GM23338 (cell line): Measurements from ENCODE around the gene FRMD4A. TPM values are rescaled to one million over a fixed set of nuclear protein-coding genes. Genes with fewer than 3 reads are reported as not detected.

Experiments
- ATAC-seq: fragments of 200-7000 bp; cut with Tn5 transposase; 3 replicates; pipeline ENCODE4 v1.9.1; 2020
- DNase-seq: peaks from one replicate; pipeline ENCODE4 v3.0.0-alpha.2; 2015; ENCODE audit warnings: low spot score
- H2AFZ ChIP-seq: fragments of 200-600 bp; sonication (generic); 2 replicates; pipeline ENCODE4 v1.8.0; 2016; ENCODE audit warnings: antibody characterized with exemption, mild to moderate bottlenecking, moderate library complexity
- H3F3A ChIP-seq: fragments of 200-600 bp; sonication (generic); replicated peaks from 2 replicates; pipeline ENCODE4 v1.8.0; 2017; ENCODE audit warnings: antibody characterized with exemption, mixed run types, low read depth
- H3K27ac ChIP-seq: fragments of 200-600 bp; sonication (generic); 2 replicates; pipeline ENCODE4 v1.6.1; 2016; ENCODE audit warnings: low read depth
- H3K27me3 ChIP-seq: fragments of 200-600 bp; sonication (generic); 2 replicates; pipeline ENCODE4 v1.8.0; 2016; ENCODE audit warnings: mild to moderate bottlenecking, mixed run types, moderate library complexity; ENCODE audit not compliant: insufficient read depth
- H3K36me3 ChIP-seq: fragments of 200-600 bp; sonication (generic); 2 replicates; pipeline ENCODE4 v1.8.0; 2016; ENCODE audit warnings: mild to moderate bottlenecking; ENCODE audit not compliant: insufficient read depth
- H3K4me1 ChIP-seq: fragments of 200-600 bp; sonication (generic); 2 replicates; pipeline ENCODE4 v1.8.0; 2016; ENCODE audit warnings: mild to moderate bottlenecking, moderate library complexity; ENCODE audit not compliant: insufficient read depth
- H3K4me2 ChIP-seq: fragments of 200-600 bp; sonication (generic); 2 replicates; pipeline ENCODE4 v1.7.1; 2017; ENCODE audit warnings: mixed run types
- H3K4me3 ChIP-seq: fragments of 200-600 bp; sonication (generic); 2 replicates; pipeline ENCODE4 v1.6.1; 2016; ENCODE audit warnings: mixed run types
- H3K79me2 ChIP-seq: fragments of 200-600 bp; sonication (generic); replicated peaks from 2 replicates; pipeline ENCODE4 v1.8.0; 2017; ENCODE audit warnings: mild to moderate bottlenecking; ENCODE audit not compliant: insufficient read depth
- H3K9me2 ChIP-seq: fragments of 200-600 bp; sonication (generic); 2 replicates; pipeline ENCODE4 v1.8.0; 2017; ENCODE audit not compliant: insufficient read depth
- H4K20me1 ChIP-seq: fragments of 200-600 bp; sonication (generic); replicated peaks from 2 replicates; pipeline ENCODE4 v1.8.0; 2017; ENCODE audit warnings: mild to moderate bottlenecking; ENCODE audit not compliant: insufficient read depth
- H3K27ac Mint-ChIP-seq: 2 replicates; pipeline ENCODE4 v1.8.0; 2020; ENCODE audit warnings: inconsistent platforms, mild to moderate bottlenecking, moderate library complexity, mixed read lengths
- H3K27me3 Mint-ChIP-seq: 3 replicates; pipeline ENCODE4 v1.8.0; 2022; ENCODE audit warnings: low read depth, mild to moderate bottlenecking, moderate library complexity, mixed read lengths, inconsistent platforms; ENCODE audit not compliant: insufficient read depth, poor library complexity
- H3K36me3 Mint-ChIP-seq: 3 replicates; pipeline ENCODE4 v1.8.0; 2021; ENCODE audit warnings: low read depth, mild to moderate bottlenecking, inconsistent platforms, moderate library complexity, mixed read lengths
- H3K4me1 Mint-ChIP-seq: 3 replicates; pipeline ENCODE4 v1.8.0; 2020; ENCODE audit warnings: mild to moderate bottlenecking, inconsistent platforms, mixed read lengths
- H3K4me3 Mint-ChIP-seq: 3 replicates; pipeline ENCODE4 v1.8.0; 2021; ENCODE audit warnings: moderate library complexity, mild to moderate bottlenecking, inconsistent platforms, mixed read lengths
- H3K9me3 Mint-ChIP-seq: 3 replicates; pipeline ENCODE4 v1.8.0; 2020; ENCODE audit warnings: moderate library complexity, mild to moderate bottlenecking, inconsistent platforms, mixed read lengths
- CREB1 ChIP-seq: fragments of 250-450 bp; sonication (Bioruptor Pico); IDR thresholded peaks from 2 replicates; pipeline ENCODE4 v1.5.0; 2020; ENCODE audit warnings: low read depth, mild to moderate bottlenecking, moderate library complexity
- EZH2 ChIP-seq: fragments of 200-600 bp; sonication (generic); IDR thresholded peaks from one replicate; pipeline ENCODE4 v1.8.0; 2017; ENCODE audit warnings: antibody characterized with exemption, mild to moderate bottlenecking, low read depth; ENCODE audit not compliant: unreplicated experiment
- EZH2phosphoT487 ChIP-seq: fragments of 200-600 bp; sonication (generic); IDR thresholded peaks from one replicate; pipeline ENCODE4 v1.8.1; 2018; ENCODE audit warnings: antibody characterized with exemption; ENCODE audit not compliant: unreplicated experiment
- JUNB ChIP-seq: IDR thresholded peaks from one replicate; pipeline ENCODE4 v1.6.1; 2016; ENCODE audit warnings: antibody characterized with exemption; ENCODE audit not compliant: unreplicated experiment
- NANOG ChIP-seq: IDR thresholded peaks from 2 replicates; pipeline ENCODE4 v1.6.1; 2016; ENCODE audit warnings: antibody characterized with exemption, borderline replicate concordance
- POLR2AphosphoS5 ChIP-seq: IDR thresholded peaks from 2 replicates; pipeline ENCODE4 v1.6.1; 2016; ENCODE audit warnings: antibody characterized with exemption, low read depth
- STAT1 ChIP-seq: IDR thresholded peaks from one replicate; pipeline ENCODE4 v1.6.1; 2016; ENCODE audit warnings: antibody characterized with exemption; ENCODE audit not compliant: unreplicated experiment
- ZNF331 ChIP-seq: fragments of 250-450 bp; sonication (Bioruptor Pico); IDR thresholded peaks from 2 replicates; pipeline ENCODE4 v1.5.0; 2020; ENCODE audit warnings: low read depth, mild to moderate bottlenecking, moderate library complexity
- polyA plus RNA-seq: library from polyadenylated mRNA; unstranded; fragments of >200 nt; fragmentation: Nextera tagmentation; extraction: Ambion mirVana; gene quantifications from 2 replicates; pipeline ENCODE4 v1.2.1, GENCODE V29; 2016
- total RNA-seq: library from RNA; depleted of rRNA; stranded (reverse); fragments of >200 nt; shearing (Covaris generic); gene quantifications from 2 replicates; pipeline ENCODE4 v1.2.3, GENCODE V29; 2014
- TF ChIP-seq, protein P1 (sequence below): IDR thresholded peaks from one replicate; pipeline ENCODE4 v1.6.1; 2018; ENCODE audit warnings: antibody characterized with exemption; ENCODE audit not compliant: unreplicated experiment
- TF ChIP-seq, protein P2 (sequence below): IDR thresholded peaks from 2 replicates; pipeline ENCODE4 v1.6.1; 2016; ENCODE audit warnings: antibody characterized with exemption
- TF ChIP-seq, protein P3 (sequence below): fragments of 250-450 bp; sonication (Bioruptor Pico); IDR thresholded peaks from 2 replicates; pipeline ENCODE4 v1.5.0; 2020; ENCODE audit warnings: mild to moderate bottlenecking, moderate library complexity

The FRMD4A gene
- total and polyA plus RNA-seq, 2 experiments from 2014 or later: 14.0 to 20.1 TPM

DNA sequence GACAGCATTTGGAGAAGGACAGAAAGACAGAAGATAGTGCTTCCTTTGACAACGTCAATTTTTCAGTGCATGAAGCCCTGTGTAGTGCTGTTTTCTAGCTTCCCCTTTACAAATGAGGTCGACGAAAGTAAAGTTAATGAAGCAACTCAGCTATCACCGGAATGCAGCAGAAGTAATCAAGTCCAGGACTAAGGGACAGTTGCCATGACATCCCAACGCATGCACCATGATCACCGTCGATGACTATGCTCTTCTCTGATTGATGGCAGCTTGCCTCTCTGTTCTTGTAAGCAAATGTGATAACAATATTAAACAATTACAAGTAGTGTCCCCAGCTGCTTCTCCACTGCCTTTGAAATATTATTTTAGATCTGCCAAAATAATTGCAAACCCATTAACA lies 205.8 kb downstream of the FRMD4A start:
- Histone ChIP-seq H3F3A (no peaks in the 10 kb centered on the region), H3K4me3 (no peak overlapping the region), H3K9me2 (no peaks in the 10 kb centered on the region), H2AFZ (no peak overlapping the region), H3K27me3 (no peaks in the 10 kb centered on the region), H3K4me2 (no peak overlapping the region), H3K4me1 (peaks cover 11% of the 10 kb centered on the region; the same call in 1 of the 2 replicates), H3K36me3 (no peaks in the 10 kb centered on the region), H4K20me1 (no peaks in the 10 kb centered on the region), H3K27ac (no peak overlapping the region), H3K79me2 (no peaks in the 10 kb centered on the region)
- Mint-ChIP-seq H3K4me1 (peaks cover 18% of the 10 kb centered on the region), H3K27ac (no peak overlapping the region), H3K27me3 (peaks cover 2% of the 10 kb centered on the region), H3K36me3 (no peaks in the 10 kb centered on the region), H3K9me3 (no peaks in the 10 kb centered on the region), H3K4me3 (no peak overlapping the region)
- no peak for ATAC-seq
- no peak for DNase-seq
- TF ChIP-seq, protein P1, sequence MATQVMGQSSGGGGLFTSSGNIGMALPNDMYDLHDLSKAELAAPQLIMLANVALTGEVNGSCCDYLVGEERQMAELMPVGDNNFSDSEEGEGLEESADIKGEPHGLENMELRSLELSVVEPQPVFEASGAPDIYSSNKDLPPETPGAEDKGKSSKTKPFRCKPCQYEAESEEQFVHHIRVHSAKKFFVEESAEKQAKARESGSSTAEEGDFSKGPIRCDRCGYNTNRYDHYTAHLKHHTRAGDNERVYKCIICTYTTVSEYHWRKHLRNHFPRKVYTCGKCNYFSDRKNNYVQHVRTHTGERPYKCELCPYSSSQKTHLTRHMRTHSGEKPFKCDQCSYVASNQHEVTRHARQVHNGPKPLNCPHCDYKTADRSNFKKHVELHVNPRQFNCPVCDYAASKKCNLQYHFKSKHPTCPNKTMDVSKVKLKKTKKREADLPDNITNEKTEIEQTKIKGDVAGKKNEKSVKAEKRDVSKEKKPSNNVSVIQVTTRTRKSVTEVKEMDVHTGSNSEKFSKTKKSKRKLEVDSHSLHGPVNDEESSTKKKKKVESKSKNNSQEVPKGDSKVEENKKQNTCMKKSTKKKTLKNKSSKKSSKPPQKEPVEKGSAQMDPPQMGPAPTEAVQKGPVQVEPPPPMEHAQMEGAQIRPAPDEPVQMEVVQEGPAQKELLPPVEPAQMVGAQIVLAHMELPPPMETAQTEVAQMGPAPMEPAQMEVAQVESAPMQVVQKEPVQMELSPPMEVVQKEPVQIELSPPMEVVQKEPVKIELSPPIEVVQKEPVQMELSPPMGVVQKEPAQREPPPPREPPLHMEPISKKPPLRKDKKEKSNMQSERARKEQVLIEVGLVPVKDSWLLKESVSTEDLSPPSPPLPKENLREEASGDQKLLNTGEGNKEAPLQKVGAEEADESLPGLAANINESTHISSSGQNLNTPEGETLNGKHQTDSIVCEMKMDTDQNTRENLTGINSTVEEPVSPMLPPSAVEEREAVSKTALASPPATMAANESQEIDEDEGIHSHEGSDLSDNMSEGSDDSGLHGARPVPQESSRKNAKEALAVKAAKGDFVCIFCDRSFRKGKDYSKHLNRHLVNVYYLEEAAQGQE: no peak
- TF ChIP-seq, protein P2, sequence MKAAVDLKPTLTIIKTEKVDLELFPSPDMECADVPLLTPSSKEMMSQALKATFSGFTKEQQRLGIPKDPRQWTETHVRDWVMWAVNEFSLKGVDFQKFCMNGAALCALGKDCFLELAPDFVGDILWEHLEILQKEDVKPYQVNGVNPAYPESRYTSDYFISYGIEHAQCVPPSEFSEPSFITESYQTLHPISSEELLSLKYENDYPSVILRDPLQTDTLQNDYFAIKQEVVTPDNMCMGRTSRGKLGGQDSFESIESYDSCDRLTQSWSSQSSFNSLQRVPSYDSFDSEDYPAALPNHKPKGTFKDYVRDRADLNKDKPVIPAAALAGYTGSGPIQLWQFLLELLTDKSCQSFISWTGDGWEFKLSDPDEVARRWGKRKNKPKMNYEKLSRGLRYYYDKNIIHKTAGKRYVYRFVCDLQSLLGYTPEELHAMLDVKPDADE: no peak
- no peak for TF ChIP-seq EZH2phosphoT487
- no peak for TF ChIP-seq STAT1
- TF ChIP-seq EZH2: no peak
- no peak for TF ChIP-seq ZNF331
- TF ChIP-seq CREB1: no peak

DNA sequence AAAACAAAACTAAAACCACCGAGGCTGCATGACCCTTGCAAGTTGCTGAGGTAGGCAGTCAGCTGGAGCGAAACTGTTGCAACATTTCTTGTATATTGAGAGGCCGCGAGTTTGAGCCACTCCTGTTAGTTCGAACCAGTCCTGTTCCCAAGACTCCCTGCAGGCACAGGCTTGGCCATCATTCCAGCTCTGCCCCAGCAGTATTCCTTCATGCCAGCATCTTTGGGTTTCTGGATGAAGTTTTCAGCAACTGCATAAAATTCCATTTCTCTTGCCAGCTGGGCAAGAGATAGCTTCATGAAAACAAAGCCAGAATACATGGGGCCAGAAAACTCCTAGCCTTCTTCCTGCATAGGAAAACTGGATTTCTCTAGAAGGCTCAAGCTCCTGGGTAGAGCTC lies 207.6 kb downstream of the FRMD4A start:
- Mint-ChIP-seq H3K36me3 (no peaks in the 10 kb centered on the region), H3K4me3 (no peak overlapping the region), H3K27me3 (peaks cover 2% of the 10 kb centered on the region), H3K9me3 (no peaks in the 10 kb centered on the region), H3K4me1 (peaks cover 9% of the 10 kb centered on the region), H3K27ac (no peak overlapping the region)
- H3K27ac ChIP-seq: no peak overlapping the region
- no peak overlapping the region for H3K4me3 ChIP-seq
- no peak overlapping the region for H3K4me2 ChIP-seq
- no peaks in the 10 kb centered on the region for H3K36me3 ChIP-seq
- no peaks in the 10 kb centered on the region for H4K20me1 ChIP-seq
- no peaks in the 10 kb centered on the region for H3F3A ChIP-seq
- ATAC-seq (no peak), DNase-seq (no peak)
- no peaks in the 10 kb centered on the region for H3K9me2 ChIP-seq
- H2AFZ ChIP-seq: no peak overlapping the region
- no peaks in the 10 kb centered on the region for H3K27me3 ChIP-seq
- no peaks in the 10 kb centered on the region for H3K79me2 ChIP-seq
- H3K4me1 ChIP-seq: peaks cover 7% of the 10 kb centered on the region; the same call in 1 of the 2 replicates
- TF ChIP-seq, protein P2: no peak
- no peak for TF ChIP-seq JUNB
- TF ChIP-seq NANOG: no peak
- TF ChIP-seq, protein P3, sequence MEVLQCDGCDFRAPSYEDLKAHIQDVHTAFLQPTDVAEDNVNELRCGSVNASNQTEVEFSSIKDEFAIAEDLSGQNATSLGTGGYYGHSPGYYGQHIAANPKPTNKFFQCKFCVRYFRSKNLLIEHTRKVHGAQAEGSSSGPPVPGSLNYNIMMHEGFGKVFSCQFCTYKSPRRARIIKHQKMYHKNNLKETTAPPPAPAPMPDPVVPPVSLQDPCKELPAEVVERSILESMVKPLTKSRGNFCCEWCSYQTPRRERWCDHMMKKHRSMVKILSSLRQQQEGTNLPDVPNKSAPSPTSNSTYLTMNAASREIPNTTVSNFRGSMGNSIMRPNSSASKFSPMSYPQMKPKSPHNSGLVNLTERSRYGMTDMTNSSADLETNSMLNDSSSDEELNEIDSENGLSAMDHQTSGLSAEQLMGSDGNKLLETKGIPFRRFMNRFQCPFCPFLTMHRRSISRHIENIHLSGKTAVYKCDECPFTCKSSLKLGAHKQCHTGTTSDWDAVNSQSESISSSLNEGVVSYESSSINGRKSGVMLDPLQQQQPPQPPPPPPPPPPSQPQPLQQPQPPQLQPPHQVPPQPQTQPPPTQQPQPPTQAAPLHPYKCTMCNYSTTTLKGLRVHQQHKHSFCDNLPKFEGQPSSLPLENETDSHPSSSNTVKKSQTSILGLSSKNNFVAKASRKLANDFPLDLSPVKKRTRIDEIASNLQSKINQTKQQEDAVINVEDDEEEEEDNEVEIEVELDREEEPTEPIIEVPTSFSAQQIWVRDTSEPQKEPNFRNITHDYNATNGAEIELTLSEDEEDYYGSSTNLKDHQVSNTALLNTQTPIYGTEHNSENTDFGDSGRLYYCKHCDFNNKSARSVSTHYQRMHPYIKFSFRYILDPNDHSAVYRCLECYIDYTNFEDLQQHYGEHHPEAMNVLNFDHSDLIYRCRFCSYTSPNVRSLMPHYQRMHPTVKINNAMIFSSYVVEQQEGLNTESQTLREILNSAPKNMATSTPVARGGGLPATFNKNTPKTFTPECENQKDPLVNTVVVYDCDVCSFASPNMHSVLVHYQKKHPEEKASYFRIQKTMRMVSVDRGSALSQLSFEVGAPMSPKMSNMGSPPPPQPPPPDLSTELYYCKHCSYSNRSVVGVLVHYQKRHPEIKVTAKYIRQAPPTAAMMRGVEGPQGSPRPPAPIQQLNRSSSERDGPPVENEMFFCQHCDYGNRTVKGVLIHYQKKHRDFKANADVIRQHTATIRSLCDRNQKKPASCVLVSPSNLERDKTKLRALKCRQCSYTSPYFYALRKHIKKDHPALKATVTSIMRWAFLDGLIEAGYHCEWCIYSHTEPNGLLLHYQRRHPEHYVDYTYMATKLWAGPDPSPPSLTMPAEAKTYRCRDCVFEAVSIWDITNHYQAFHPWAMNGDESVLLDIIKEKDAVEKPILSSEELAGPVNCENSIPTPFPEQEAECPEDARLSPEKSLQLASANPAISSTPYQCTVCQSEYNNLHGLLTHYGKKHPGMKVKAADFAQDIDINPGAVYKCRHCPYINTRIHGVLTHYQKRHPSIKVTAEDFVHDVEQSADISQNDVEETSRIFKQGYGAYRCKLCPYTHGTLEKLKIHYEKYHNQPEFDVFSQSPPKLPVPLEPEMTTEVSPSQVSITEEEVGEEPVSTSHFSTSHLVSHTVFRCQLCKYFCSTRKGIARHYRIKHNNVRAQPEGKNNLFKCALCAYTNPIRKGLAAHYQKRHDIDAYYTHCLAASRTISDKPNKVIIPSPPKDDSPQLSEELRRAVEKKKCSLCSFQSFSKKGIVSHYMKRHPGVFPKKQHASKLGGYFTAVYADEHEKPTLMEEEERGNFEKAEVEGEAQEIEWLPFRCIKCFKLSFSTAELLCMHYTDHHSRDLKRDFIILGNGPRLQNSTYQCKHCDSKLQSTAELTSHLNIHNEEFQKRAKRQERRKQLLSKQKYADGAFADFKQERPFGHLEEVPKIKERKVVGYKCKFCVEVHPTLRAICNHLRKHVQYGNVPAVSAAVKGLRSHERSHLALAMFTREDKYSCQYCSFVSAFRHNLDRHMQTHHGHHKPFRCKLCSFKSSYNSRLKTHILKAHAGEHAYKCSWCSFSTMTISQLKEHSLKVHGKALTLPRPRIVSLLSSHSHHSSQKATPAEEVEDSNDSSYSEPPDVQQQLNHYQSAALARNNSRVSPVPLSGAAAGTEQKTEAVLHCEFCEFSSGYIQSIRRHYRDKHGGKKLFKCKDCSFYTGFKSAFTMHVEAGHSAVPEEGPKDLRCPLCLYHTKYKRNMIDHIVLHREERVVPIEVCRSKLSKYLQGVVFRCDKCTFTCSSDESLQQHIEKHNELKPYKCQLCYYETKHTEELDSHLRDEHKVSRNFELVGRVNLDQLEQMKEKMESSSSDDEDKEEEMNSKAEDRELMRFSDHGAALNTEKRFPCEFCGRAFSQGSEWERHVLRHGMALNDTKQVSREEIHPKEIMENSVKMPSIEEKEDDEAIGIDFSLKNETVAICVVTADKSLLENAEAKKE (CRISPR knock-in tag): no peak
- no peak for TF ChIP-seq POLR2AphosphoS5
- no peak for TF ChIP-seq STAT1
- no peak for TF ChIP-seq EZH2
